Hepatocyte (in vitro differentiated cells): ENCODE results near the gene DSCAML1. TPM values are rescaled to one million over a fixed set of nuclear protein-coding genes. Genes with fewer than 3 reads are reported as not detected.

Experiments
- DNase-seq: peaks from one replicate; pipeline ENCODE4 v3.0.0-alpha.2; 2016; ENCODE audit warnings: low spot score
- H2AFZ ChIP-seq: fragments of 200-600 bp; sonication (generic); 2 replicates; pipeline ENCODE4 v1.6.0; 2016; ENCODE audit warnings: antibody characterized with exemption, mild to moderate bottlenecking
- H3K27ac ChIP-seq: fragments of 200-600 bp; sonication (generic); 2 replicates; pipeline ENCODE4 v1.5.1; 2016; ENCODE audit warnings: mild to moderate bottlenecking
- H3K27me3 ChIP-seq: fragments of 200-600 bp; sonication (generic); 2 replicates; pipeline ENCODE4 v1.6.1; 2016
- H3K36me3 ChIP-seq: fragments of 200-600 bp; sonication (generic); replicated peaks from 2 replicates; pipeline ENCODE4 v1.5.1; 2016; ENCODE audit warnings: low read depth; ENCODE audit not compliant: insufficient read depth
- H3K4me1 ChIP-seq: fragments of 200-600 bp; sonication (generic); 2 replicates; pipeline ENCODE4 v1.5.1; 2016; ENCODE audit warnings: mild to moderate bottlenecking, moderate library complexity; ENCODE audit not compliant: insufficient read depth
- H3K4me2 ChIP-seq: fragments of 200-600 bp; sonication (generic); 2 replicates; pipeline ENCODE4 v1.6.0; 2016
- H3K4me3 ChIP-seq: fragments of 200-600 bp; sonication (generic); 2 replicates; pipeline ENCODE4 v1.5.1; 2016; ENCODE audit warnings: mild to moderate bottlenecking
- H3K79me2 ChIP-seq: fragments of 200-600 bp; sonication (generic); 2 replicates; pipeline ENCODE4 v1.6.0; 2017; ENCODE audit warnings: mild to moderate bottlenecking
- H3K9me2 ChIP-seq: fragments of 200-600 bp; sonication (generic); replicated peaks from 2 replicates; pipeline ENCODE4 v1.6.0; 2017; ENCODE audit warnings: mild to moderate bottlenecking; ENCODE audit not compliant: insufficient read depth
- H3K9me3 ChIP-seq: fragments of 200-600 bp; sonication (generic); 2 replicates; pipeline ENCODE4 v1.5.1; 2016; ENCODE audit warnings: low read depth, mild to moderate bottlenecking
- H4K20me1 ChIP-seq: fragments of 200-600 bp; sonication (generic); 2 replicates; pipeline ENCODE4 v1.6.0; 2016; ENCODE audit warnings: mild to moderate bottlenecking; ENCODE audit not compliant: insufficient read depth, poor library complexity, severe bottlenecking
- EZH2 ChIP-seq: fragments of 200-600 bp; sonication (generic); IDR thresholded peaks from 2 replicates; pipeline ENCODE4 v1.6.1; 2016; ENCODE audit warnings: antibody characterized with exemption, mild to moderate bottlenecking, borderline replicate concordance
- EZH2phosphoT487 ChIP-seq: fragments of 200-600 bp; sonication (generic); IDR thresholded peaks from one replicate; pipeline ENCODE4 v1.6.1; 2018; ENCODE audit warnings: antibody characterized with exemption, mild to moderate bottlenecking, low read depth, moderate library complexity; ENCODE audit not compliant: unreplicated experiment, severe bottlenecking
- WGBS: methylation state at CpG from one replicate; pipeline ENCODE4 v1.1.6; 2016; ENCODE audit warnings: low lambda C conversion rate; ENCODE audit errors: missing lambda C conversion rate; 5-methylcytosine and 5-hydroxymethylcytosine counted together
- polyA plus RNA-seq: library from polyadenylated mRNA; unstranded; fragments of >200 nt; fragmentation: Nextera tagmentation; extraction: Ambion mirVana; gene quantifications from 2 replicates; pipeline ENCODE4 v1.2.1, GENCODE V29; 2016
- total RNA-seq: library from RNA; depleted of rRNA; stranded (reverse); fragments of >200 nt; gene quantifications from 2 replicates; pipeline ENCODE4 v1.2.3, GENCODE V29; 2014
- TF ChIP-seq, protein P1 (sequence below): fragments of 200-600 bp; sonication (generic); IDR thresholded peaks from 2 replicates; pipeline ENCODE4 v1.5.1; 2016; ENCODE audit warnings: antibody characterized with exemption, mild to moderate bottlenecking; ENCODE audit not compliant: poor library complexity

Gene DSCAML1
- total and polyA plus RNA-seq, 2 experiments from 2014 or later, result 0.46 to 2.6 TPM

DNA sequence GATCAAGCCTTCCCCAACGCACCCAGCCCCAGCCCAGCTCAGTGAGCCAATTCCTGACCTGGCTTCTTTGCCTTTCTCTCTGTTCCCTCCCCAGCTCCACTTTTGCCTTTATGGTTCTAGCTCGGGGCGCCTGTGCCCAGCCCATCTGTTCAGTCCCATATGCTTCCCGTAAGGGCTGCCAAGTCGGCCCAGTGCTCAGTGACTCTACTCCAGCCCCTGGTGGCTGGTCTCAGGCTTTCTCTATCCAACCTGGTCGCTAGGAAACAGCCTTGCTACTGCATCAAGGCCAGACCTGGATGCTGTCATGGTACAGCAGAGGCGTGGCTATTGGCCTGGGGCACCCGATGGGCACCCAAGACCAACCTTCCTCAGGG lies 178.0 kb downstream of the DSCAML1 start:
- no peaks in the 10 kb centered on the region for H3K79me2 ChIP-seq
- no peaks in the 10 kb centered on the region for H4K20me1 ChIP-seq
- H3K27me3 ChIP-seq, result peaks cover 13% of the 10 kb centered on the region
- H2AFZ ChIP-seq, result no peak overlapping the region
- TF ChIP-seq EZH2, result no peak
- TF ChIP-seq, protein P1, sequence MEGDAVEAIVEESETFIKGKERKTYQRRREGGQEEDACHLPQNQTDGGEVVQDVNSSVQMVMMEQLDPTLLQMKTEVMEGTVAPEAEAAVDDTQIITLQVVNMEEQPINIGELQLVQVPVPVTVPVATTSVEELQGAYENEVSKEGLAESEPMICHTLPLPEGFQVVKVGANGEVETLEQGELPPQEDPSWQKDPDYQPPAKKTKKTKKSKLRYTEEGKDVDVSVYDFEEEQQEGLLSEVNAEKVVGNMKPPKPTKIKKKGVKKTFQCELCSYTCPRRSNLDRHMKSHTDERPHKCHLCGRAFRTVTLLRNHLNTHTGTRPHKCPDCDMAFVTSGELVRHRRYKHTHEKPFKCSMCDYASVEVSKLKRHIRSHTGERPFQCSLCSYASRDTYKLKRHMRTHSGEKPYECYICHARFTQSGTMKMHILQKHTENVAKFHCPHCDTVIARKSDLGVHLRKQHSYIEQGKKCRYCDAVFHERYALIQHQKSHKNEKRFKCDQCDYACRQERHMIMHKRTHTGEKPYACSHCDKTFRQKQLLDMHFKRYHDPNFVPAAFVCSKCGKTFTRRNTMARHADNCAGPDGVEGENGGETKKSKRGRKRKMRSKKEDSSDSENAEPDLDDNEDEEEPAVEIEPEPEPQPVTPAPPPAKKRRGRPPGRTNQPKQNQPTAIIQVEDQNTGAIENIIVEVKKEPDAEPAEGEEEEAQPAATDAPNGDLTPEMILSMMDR, result no peak
- TF ChIP-seq EZH2phosphoT487, result no peak
- no peak overlapping the region for H3K27ac ChIP-seq
- H3K4me1 ChIP-seq, result peaks cover under 1% of the 10 kb centered on the region
- H3K4me2 ChIP-seq, result no peak overlapping the region
- no peaks in the 10 kb centered on the region for H3K9me3 ChIP-seq
- DNase-seq, result no peak
- no peak overlapping the region for H3K4me3 ChIP-seq
- no peaks in the 10 kb centered on the region for H3K36me3 ChIP-seq
- H3K9me2 ChIP-seq, result no peaks in the 10 kb centered on the region
- WGBS, result 69% methylated on average over 8 of the region's 8 CpGs

DNA sequence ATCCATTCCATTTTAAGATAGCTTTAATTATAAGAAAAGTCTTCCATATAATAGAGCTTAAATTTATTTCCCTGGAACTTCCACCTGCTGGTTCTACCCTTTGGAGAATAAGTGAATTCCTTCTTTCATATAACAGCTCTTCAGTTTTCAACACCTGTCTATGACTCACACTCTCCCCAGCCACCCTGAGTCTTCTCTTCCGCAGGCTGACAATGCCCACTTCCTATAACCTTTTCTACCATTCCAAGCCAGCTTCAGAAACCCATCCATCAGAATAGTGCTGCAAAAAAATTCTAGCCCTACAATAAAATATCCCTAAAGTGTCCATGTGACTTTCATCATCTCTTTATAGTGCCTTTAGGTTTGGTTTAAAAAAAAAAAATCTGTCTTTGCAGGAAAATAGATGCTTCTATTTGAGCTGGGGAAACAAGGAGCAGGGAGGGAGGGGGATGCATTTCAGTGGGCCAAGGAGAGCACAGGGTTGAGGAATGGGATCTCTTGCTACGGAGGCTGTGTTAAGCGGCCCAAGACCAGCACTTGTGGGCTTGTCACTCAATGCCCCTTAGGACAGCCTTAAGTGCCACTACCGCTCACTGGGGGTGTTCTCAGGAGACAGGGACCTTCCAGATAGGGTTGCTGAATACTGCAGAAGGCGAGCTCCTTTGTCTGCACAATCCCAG lies 178.6 kb downstream of the DSCAML1 start:
- Histone ChIP-seq H3K79me2 (no peaks in the 10 kb centered on the region), H3K4me2 (no peak overlapping the region), H4K20me1 (no peaks in the 10 kb centered on the region), H3K4me3 (no peak overlapping the region), H3K27me3 (peaks cover 18% of the 10 kb centered on the region), H3K36me3 (no peaks in the 10 kb centered on the region), H3K9me2 (no peaks in the 10 kb centered on the region), H3K4me1 (no peaks in the 10 kb centered on the region), H2AFZ (no peak overlapping the region), H3K9me3 (no peaks in the 10 kb centered on the region), H3K27ac (no peak overlapping the region)
- no peak for DNase-seq
- TF ChIP-seq EZH2 (no peak), EZH2phosphoT487 (no peak)
- TF ChIP-seq, protein P1, result no peak
- WGBS, result 70% methylated on average over 5 of the region's 5 CpGs

DNA sequence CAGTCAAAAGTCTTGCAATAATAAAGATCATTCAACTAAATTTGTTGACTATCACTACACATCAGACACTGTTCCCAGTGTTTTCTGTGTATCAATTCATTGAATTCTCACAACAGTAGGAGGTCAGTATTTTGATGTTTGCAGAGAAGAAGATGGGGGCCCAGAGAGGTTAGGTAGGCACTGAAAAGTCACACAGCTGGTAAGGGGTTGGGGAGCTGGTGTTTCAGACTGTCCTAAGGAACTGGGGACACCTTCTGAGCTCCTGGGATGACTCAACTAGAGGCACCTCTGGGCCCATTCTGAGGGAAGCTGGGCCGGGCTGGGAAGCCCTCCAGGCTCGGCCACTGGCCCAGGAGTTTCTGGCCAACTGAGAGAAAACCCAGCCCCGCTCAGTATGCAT lies 180.0 kb downstream of the DSCAML1 start:
- Histone ChIP-seq H2AFZ (no peak overlapping the region), H3K4me2 (no peak overlapping the region)

More for the DNA sequence above, 180.0 kb downstream of the DSCAML1 start:
- 76% methylated on average over 3 of the region's 3 CpGs for WGBS
- Histone ChIP-seq H3K9me3 (no peaks in the 10 kb centered on the region), H3K9me2 (no peaks in the 10 kb centered on the region), H3K4me1 (no peaks in the 10 kb centered on the region), H4K20me1 (no peaks in the 10 kb centered on the region), H3K27me3 (peaks cover 33% of the 10 kb centered on the region), H3K79me2 (no peaks in the 10 kb centered on the region), H3K36me3 (no peaks in the 10 kb centered on the region), H3K27ac (no peak overlapping the region), H3K4me3 (no peak overlapping the region)
- DNase-seq, result no peak
- no peak for TF ChIP-seq EZH2
- TF ChIP-seq EZH2phosphoT487, result no peak
- TF ChIP-seq, protein P1, result no peak
